HG02943 (cell line): ENCODE measurements around the gene TMTC2.

Experiments used
- ATAC-seq: cut with Tn5 transposase; IDR thresholded peaks from one replicate; pipeline ENCODE4 v1.9.1; 2021; ENCODE audit warnings: mild to moderate bottlenecking, low read depth, moderate library complexity; ENCODE audit not compliant: unreplicated experiment

Gene TMTC2

DNA sequence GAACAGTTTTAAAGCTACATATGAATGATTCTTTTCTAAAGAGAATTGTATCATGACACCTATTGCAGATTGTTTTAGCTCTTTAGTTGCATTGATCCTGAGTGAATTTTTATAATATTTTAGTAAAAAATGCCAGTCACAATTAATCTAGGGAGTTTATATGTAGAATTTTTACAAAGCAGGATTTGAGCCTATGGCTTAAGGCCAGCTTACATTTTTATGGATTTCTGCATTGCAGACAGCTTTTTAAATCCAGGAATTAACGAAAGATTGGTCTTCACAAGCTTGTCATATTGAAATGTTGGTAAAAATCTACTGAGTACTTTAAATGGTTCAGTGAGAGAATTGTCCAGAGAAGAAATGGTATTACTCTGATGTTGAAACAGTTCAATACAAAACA lies 358.0 kb downstream of the TMTC2 start:
- no peak for ATAC-seq

DNA sequence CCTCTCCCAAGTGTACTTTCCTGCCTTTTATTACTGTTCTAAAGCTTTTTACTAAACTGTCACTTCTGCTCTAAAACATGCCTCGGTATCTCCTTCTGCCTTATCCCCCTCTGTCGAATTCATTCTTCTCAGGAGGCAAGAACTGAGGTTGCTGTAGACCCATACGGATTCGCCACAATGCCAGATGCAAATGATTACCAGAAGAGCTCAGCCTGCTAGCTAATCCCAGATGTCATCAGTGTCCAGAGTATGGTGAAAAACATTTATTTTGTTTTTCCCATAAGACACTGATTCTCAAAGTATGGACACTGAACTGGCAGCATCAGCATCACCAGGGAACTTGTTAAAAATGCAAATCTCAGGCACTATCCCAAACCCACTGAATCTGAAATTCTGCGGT lies 359.3 kb downstream of the TMTC2 start:
- ATAC-seq, result no peak

DNA sequence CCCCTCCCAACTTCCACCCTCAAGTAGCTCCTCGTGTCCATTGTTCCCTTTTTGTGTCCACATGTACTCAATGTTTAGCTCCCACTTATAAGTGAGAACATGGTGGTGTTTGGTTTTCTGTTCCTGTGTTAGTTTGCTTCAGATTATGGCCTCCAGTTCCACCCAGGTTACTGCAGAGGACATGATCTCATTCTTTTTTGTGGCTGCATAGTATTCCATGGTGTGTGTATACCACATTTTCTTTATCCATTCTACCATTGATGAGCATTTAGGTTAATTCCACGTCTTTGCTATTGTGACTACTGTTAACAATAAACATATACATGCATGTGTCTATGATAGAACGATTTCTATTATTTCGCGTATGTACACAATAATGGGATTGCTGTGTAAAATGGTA lies 362.6 kb downstream of the TMTC2 start:
- ATAC-seq, result no peak

DNA sequence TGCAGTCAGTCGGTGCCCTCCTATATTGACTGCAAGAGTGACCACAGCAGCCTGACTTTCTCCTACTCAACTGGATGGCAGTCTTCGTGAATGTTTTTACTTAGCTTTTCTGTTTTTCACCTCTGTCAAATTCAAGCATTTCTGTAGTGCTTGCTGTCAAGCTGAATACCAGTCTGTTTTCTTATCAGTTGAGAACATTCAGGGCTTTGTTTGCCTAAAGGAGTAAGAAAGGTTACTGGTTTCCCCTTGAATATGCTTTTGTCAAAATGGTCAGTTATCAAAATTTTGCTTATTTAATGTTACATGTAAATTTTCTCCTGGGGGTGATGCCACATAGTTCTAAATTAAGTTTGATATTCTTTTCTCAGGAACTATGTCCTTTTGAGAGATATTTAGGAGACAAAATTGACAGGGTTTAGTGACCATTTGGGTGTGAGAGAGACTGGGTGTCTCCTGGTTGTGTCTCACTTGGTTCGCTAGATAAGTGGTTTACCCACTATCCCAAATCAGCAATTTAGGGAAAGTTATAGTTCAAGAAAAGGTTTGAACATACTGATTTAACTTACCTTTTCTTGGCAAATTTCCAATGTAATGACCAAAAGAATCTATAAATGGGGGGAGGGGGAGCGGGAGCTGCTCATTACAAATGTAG lies 366.3 kb downstream of the TMTC2 start:
- ATAC-seq, result no peak

DNA sequence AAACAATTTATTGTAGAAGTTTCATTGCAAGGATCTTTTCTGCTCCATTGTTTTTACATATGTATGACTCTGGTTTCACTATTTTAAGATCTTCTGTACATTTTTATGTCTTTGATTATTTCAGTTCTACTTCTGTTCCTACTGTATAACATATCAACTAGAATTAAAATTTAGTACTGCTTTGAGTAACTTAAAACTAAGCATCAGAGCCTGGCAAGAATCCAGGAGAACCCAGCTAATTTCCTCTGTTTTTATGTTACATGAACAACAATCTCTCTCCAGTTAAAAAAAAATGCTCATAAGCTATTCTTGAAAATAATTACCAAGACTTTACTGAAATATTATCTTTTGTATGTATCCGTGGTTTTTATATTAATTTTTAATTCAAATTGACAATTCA lies 370.7 kb downstream of the TMTC2 start:
- ATAC-seq, result no peak

DNA sequence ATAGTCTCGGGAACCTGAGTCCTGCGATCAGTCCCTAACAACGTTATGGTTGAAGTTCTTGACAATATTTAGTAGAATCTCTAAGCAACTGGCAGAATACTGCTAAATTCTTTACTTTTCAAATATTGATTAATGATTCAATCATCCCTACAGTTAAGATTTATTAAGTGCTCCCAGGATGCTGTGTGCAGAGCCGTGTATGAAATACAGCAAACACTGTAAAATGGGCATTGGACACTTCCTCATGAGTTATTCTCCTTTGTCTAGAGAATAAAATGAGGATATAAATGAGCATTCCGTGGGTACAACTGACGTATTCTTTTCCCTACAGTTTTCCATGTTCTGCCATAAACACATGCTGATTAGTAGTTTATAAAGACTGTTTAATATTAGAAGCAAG lies 372.4 kb downstream of the TMTC2 start:
- ATAC-seq, result no peak

DNA sequence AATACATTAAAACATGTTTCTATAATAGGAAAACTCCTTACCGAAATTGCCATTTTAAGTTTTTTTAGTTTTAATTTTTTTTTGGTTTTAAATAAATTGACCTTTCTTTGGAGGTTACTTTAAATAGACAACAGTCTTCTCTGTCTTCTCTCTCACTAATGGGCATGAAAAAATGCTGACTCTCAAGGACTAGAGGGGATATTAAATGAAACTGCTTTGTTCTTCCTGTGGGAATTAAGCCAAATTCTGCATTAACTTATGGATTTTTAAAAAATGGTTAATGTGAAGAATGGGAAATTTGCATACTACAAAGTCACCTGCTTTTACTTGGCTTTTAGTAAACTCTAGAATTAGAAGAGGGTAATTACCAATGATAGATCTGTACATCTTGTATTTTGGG lies 378.9 kb downstream of the TMTC2 start:
- ATAC-seq, result no peak

DNA sequence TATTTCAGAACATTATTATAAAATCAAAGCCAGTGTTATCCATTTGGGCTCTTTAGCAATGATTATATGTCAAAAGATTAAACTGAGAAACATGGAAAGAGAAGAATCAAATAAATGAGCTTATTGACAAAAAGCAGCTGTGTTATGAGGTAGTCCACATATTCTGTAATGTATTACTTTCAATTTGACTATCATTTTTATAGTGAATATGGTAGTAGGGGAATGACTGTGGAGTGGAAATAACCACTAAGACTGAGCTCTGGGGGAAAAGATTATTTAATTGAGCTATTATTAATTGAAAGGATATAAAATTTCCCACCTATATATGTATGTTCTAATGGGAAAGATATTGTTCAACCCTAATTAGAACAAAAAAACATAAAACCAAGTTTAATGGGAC lies 381.3 kb downstream of the TMTC2 start:
- no peak for ATAC-seq

DNA sequence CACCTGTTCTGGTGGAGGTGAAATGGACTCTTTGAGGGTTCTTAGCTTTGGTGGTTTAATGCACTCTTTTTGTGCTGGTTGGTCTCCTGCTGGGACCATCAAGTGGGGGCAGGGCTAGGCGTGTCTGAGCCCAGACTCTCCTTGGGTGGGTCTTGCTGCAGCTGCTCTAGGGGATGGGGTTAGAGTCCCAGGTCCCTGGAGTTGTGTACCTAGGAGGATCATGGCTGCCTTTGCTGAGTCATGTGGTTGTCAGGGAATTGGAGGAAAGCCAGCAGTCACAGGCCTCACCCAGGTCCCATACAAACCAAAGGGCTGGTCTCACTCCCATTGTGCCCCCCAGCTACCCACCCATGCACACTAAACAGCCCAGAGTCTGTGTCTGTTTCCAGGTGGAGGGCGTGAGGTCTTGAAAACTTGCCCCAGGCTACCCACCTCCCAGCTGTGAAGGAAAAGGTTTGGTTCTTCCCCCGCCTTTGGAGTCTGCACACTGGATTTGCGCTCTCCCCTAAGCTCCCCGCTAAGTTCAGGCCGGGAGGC lies 387.7 kb downstream of the TMTC2 start:
- no peak for ATAC-seq

DNA sequence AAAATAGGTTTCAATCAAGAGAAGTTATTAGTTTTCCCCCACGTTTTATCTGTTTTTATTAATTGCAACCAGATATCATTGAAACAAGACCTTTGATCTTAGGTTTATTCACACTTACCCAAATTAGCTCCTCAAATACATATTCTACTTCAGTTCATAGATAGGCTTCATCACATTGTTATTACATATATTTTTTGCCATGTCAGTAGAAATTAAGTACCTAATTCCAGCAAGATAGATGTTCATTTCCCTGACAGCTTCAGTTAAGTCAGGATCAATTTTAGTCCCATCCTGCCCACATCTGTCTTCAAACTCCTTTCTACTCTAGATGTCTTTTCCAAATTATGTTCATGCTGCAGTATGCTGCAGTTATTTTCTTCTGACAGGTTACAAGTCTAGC lies 388.8 kb downstream of the TMTC2 start:
- ATAC-seq, result no peak

DNA sequence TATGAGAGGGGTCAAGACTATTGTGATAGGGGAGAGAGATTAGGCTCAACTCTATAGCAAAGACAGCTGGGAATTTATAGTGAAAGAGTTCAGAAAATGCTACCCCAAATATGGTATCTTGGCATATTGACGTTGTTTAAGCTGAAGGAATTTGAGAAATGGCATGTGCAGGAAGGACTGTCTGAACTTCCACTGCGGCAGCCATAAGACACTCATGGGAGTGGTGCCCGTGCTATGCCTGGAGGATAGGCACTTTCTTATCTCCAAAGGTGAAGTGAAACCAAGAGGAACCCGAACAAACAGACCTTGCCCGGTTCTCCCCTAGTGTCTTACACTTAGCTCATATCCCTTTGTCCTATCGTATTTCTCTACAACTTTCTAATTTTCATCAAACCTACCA lies 390.3 kb downstream of the TMTC2 start:
- no peak for ATAC-seq

DNA sequence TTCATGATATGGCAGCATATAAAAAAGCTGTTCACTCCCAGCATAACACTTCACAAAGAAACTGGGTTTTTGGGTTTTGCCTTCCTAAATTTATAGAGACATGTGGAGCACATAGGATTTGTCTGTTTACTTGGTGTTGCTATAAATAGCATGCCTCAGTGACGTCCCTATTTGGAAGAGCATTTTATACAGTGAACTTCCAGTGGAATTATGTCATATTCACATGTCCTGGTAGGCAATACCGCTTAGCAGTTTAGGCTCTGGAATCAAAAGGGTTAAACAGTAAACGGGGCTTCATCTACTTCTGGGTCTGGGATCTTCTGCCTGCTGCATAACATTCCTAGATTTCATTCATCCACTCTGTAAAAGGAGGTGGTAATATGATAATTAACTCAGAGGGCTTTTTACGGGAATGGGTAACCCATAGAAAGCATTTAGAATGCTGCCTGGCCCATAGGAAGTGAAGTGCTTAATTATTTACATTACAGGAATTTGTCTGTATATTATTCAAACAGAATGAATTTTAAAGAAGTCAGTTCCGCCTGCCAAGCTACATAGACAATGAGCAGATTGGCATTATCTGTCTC lies 396.1 kb downstream of the TMTC2 start:
- ATAC-seq, result no peak

DNA sequence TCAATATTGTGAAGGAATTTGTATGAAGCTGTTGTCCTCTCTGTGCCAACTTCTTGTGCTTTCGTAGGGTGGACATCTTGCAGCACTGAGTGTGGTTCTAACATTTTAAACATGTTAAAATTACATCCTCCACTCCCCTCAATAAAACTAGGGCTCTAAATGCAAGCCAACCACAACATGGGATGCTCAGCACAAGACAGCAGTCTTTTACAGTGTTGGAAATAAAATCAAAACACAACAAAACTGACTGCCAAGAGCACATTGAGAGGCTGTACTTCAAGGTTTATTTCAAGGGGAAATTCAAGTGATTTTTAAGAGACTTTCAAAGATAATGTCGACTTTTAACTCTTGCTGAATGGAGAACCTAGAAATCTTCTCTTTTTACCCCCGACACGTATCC lies 396.9 kb downstream of the TMTC2 start:
- ATAC-seq, result no peak

DNA sequence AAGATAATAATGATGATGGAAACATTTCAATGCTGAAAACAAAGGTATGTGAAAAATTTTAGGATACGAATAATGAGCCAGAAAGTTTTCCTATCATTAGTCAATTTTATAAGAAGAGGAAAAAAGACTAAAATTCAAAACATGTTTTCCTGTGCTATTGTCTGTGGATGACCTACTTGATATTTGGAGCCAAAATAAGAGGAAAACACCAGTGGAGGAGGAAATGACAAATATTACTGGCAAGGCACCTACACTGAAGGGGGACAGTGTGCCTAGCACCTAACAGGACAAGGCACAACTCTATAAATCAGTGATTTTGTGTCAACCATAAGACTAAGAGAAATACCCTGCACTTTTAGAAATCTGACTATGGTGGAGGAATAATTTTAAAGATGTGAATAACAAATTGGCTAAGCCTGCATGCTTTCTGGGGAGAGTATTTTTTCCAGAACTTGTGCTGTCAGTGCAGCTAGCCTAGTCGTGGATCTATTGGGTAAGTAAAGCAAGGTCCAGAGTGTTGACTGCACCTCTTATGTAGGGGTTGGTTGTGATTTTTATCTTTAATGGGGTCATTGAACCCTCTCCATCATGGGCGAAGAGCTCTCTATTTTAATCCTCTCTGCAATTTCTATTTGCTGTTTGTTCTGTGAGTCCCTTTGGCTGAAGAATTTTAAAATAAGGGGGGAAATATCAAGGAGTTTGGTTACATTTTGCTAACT lies 398.0 kb downstream of the TMTC2 start:
- ATAC-seq, result no peak

DNA sequence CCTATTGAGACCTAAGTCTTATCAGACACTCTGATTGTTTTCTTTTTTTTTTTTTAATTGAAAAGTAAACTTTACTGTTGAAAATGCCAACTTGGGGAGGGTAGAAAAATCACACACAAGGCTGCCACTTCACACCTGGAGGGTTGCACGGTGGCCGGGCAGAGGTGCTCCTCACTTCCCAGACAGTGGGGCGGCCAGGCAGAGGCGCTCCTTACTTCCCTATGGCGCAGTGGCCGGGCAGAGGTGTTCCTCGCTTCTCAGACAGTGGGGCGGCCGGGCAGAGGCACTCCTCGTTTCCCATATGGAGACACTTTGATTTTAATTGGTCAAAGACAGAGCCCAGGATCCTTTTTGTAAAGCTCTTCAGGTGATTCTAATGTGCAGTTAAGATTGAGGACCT lies 399.3 kb downstream of the TMTC2 start:
- no peak for ATAC-seq

DNA sequence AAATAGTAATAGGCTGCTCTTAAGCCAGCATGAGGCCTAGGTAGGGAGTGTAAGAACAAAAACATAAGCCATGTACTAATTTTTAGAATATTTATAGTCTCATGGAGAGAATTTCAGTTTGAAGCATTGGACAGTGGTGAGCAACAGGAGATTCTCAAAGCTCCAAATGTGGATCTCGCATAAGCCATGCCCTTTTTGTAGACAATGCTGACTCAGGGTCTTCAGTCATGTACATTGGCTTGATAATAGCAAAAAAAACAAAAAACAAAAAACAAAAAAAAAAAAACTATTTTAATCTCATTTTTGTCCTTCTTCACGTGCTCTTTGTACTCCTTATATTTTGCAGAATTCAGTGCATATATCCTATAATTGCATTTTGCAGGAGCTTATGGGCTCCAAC lies 402.9 kb downstream of the TMTC2 start:
- ATAC-seq, result no peak

DNA sequence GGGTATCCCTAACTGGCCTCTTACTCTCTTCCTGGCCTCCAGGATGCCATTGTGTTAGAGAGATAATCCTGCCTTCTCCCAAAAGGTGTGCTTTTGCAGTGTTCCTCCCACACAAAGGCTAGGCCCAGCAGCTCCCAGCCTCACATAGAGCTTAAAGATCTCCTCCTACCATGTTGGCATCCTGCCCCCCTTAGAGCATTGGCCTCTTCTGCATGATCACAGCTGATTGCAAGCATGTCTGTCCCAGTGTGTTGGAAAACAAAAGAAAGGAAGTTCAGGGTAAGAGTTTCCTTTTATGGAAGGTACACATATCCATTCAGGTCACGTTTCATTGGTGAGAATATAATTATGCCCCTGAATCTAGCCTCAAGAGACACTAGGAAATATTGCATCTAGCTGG lies 405.4 kb downstream of the TMTC2 start:
- ATAC-seq, result no peak

DNA sequence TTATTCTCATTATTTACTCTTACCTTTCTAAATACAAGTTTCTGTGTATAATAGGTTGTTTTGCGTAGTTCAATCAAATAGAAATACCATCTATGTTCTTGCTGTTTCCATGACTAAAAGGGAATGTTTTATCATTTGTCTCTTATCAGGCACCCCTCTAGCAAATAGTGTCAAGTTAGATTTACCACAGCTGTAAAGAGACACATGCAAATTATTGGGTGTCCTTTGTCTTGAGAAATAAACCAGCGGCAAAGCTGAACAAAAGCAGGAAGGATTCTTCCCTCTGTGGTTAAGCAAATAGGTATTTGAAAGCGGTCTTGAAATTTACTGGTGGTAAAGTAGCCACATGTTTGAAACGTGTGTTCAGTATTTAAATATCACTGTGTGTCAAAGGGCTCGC lies 405.9 kb downstream of the TMTC2 start:
- ATAC-seq, result no peak

DNA sequence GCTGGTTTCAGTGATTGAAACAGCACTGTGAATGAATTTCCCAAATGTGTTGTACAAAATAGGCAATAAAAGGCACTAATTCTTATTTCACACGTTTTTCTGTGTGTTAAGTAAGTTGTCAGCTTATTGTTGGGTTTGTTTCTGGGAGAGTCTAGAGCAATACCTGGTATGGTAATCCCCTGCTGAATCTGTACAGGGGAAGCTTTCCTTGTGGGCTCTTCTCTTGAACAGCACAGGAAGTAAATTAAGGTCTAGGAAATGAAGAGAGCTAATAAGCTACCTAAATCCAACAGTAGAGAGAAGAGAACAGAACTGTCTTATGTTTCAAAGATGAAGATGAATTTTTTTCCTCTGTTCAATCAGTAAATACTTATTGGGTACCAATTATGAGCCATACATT lies 406.7 kb downstream of the TMTC2 start:
- ATAC-seq, result no peak

DNA sequence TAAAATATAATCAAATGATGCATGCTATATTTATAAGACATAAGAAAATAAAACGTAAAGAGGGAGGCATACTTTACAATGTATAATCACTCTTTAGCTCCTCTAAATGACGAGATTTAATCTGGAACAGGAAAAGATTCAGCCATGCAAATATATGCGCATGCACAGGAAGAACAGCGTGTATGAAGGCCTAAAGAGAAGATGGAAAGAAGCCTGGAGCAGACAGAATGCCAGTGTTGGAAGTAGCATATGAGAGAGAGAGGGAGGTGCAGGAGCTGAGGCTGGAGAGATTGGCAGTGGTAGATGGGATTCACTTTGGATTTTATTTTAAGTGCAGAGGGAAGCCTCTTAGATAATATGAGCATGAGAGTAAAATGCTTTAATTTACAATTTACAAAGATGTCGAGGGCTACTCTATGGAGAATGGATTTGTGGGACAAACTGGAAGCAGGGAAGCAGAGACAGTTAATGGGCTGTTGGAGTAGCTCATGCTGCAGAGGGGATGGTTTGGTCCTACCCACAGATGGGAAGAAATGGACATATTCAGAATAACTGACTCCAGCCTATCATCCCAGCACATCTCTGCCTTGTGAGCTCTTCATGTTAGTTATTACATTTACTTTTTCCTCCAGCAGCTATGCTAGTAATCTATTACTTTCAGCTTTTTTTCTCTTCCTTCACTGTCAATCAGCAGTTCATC lies 411.1 kb downstream of the TMTC2 start:
- no peak for ATAC-seq

DNA sequence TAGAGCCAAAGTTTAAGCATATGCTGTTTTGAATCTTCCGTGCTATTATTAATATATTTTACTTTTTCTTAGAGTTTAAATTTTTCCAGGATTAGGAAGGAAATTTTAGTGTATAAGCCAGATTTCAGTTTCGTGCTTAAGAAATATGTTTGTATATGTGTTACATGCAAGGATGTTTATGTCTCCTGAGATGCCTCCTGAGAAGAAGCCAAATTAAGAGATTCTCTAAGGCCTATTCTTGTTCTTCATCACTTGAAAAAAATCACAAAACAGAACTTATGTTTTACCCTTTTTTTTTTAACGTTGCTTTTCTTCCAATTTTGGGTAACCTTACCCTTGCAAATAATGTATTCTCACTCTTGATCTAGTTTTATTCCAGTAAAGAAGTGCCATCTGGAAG lies 412.7 kb downstream of the TMTC2 start:
- no peak for ATAC-seq
